ENCODE results near the gene TMEM11. TPM values are rescaled to one million over a fixed set of nuclear protein-coding genes. Genes with fewer than 3 reads are reported as not detected.
"Not testable (repeated sequence)": the region's sequence is repeated elsewhere in the genome, so short reads cannot be mapped to it uniquely, and the experiment has no call there.

The TMEM11 gene
- total RNA-seq, 1 experiment from 2014 or later = 47.6 TPM

- H3K4me3 ChIP-seq (ENCODE audit: low read depth, low read length, poor library complexity, severe bottlenecking) = no peak overlapping the region
- TF ChIP-seq CTCF (conservative IDR thresholded peaks at IDR 0.05; ENCODE audit: low read depth, low read length) = no peak
- no peak for TF ChIP-seq EZH2 (IDR thresholded peaks at IDR 0.05; ENCODE audit: borderline replicate concordance, low read depth, low read length, poor library complexity, severe bottlenecking)
- POLR2A ChIA-PET (ENCODE audit: low non-redundant PET) = no interaction called here
- no peaks in the 10 kb centered on the region for H3K27me3 ChIP-seq (replicated peaks; ENCODE audit: insufficient read depth, low read depth, low read length, poor library complexity)
- DNase-seq (ENCODE audit: low spot score) = no peak
- H3K4me1 ChIP-seq (ENCODE audit: insufficient read depth, low read length, poor library complexity, severe bottlenecking) = no peaks in the 10 kb centered on the region
- H3K9me3 ChIP-seq (ENCODE audit: low read depth, low read length, poor library complexity, severe bottlenecking) = no peaks in the 10 kb centered on the region
- H3K36me3 ChIP-seq (ENCODE audit: insufficient read depth, low read length, poor library complexity, severe bottlenecking) = peaks cover 28% of the 10 kb centered on the region
- BruUV-seq (replicated peaks) = no TSS peak
- CTCF ChIA-PET = no interaction called here
- intact Hi-C loops (cut with micrococcal nuclease; ENCODE audit: unreplicated experiment) = no loop called here
- no peak overlapping the region for H3K27ac ChIP-seq (ENCODE audit: low read depth, low read length, poor library complexity, severe bottlenecking)
Observed at GRCh38 chr17:21194226-21194625, 19.7 kb downstream of the TMEM11 start.

DNA sequence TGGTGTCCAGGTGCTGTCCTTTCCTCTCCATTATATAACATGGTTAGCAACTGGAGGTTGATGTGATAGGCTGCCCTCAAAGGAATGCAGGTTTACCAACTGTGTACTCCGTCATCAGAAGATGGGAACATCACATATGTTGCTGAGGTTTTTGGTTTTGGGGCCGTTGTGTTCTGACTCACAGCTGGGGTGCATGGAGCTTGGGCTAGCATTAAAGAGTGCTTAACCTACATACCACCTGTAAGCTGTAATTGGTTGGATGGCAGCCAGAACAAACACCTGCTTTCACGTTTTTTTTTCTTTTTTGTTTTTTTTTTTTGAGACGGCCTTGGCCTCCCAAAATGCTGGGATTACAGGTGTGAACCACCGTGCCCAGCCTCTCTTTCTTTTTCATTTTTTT is 20.9 kb downstream of the TMEM11 start:
- BruUV-seq (replicated peaks) = no TSS peak
- ChIA-PET CTCF (interaction anchor here (0.6 kb wide), 1 partner anchor 94 kb away, joined by 3 read pairs; no protein-coding TSS in a partner anchor), POLR2A (ENCODE audit: low non-redundant PET) (no interaction called here)
- TF ChIP-seq CTCF (conservative IDR thresholded peaks at IDR 0.05; ENCODE audit: low read depth, low read length) (no peak), EZH2 (IDR thresholded peaks at IDR 0.05; ENCODE audit: borderline replicate concordance, low read depth, low read length, poor library complexity, severe bottlenecking) (no peak)
- no peak overlapping the region for H3K4me3 ChIP-seq (ENCODE audit: low read depth, low read length, poor library complexity, severe bottlenecking)
- no peaks in the 10 kb centered on the region for H3K4me1 ChIP-seq (ENCODE audit: insufficient read depth, low read length, poor library complexity, severe bottlenecking)
- peaks cover 20% of the 10 kb centered on the region for H3K36me3 ChIP-seq (ENCODE audit: insufficient read depth, low read length, poor library complexity, severe bottlenecking)
- no peak for DNase-seq (ENCODE audit: low spot score)
- H3K27ac ChIP-seq (ENCODE audit: low read depth, low read length, poor library complexity, severe bottlenecking) = no peak overlapping the region
- intact Hi-C loops (cut with micrococcal nuclease; ENCODE audit: unreplicated experiment) = no loop called here
- H3K27me3 ChIP-seq (replicated peaks; ENCODE audit: insufficient read depth, low read depth, low read length, poor library complexity) = no peaks in the 10 kb centered on the region
- H3K9me3 ChIP-seq (ENCODE audit: low read depth, low read length, poor library complexity, severe bottlenecking) = no peaks in the 10 kb centered on the region

- CTCF ChIA-PET = interaction anchor here (0.6 kb wide), 1 partner anchor 93 kb away, joined by 3 read pairs; no protein-coding TSS in a partner anchor
- H3K4me1 ChIP-seq (ENCODE audit: insufficient read depth, low read length, poor library complexity, severe bottlenecking); H3K27ac ChIP-seq (ENCODE audit: low read depth, low read length, poor library complexity, severe bottlenecking); BruUV-seq (replicated peaks); intact Hi-C loops (cut with micrococcal nuclease; ENCODE audit: unreplicated experiment); H3K4me3 ChIP-seq (ENCODE audit: low read depth, low read length, poor library complexity, severe bottlenecking); DNase-seq (ENCODE audit: low spot score); H3K27me3 ChIP-seq (replicated peaks; ENCODE audit: insufficient read depth, low read depth, low read length, poor library complexity); H3K9me3 ChIP-seq (ENCODE audit: low read depth, low read length, poor library complexity, severe bottlenecking); POLR2A ChIA-PET (ENCODE audit: low non-redundant PET): not testable (repeated sequence)
- H3K36me3 ChIP-seq (ENCODE audit: insufficient read depth, low read length, poor library complexity, severe bottlenecking) = peaks cover 14% of the 10 kb centered on the region
Observed at GRCh38 chr17:21192414-21192813, 21.5 kb downstream of the TMEM11 start.

DNA sequence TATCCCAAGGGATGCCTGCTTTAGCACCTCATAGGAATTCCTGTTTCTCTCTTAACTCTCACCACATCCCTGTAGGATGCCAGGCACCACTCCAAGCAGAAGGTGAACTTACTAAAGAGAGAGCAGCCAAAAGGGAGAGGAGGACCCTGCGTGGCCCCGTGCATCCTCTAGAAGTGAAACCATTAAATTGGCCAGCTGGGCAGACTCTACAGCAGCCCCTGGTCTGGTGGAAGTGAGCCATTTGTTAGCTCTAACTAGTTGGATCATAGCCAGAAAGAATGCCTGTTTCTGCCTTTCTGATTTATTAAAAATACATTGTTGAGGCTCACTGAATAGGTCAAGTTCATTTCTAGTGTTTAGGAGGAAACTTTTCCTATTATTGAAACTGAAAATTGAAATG is 22.3 kb downstream of the TMEM11 start:
- BruUV-seq (replicated peaks) = no TSS peak
- Histone ChIP-seq H3K27me3 (replicated peaks; ENCODE audit: insufficient read depth, low read depth, low read length, poor library complexity) (no peaks in the 10 kb centered on the region), H3K4me3 (ENCODE audit: low read depth, low read length, poor library complexity, severe bottlenecking) (no peak overlapping the region), H3K9me3 (ENCODE audit: low read depth, low read length, poor library complexity, severe bottlenecking) (no peaks in the 10 kb centered on the region), H3K36me3 (ENCODE audit: insufficient read depth, low read length, poor library complexity, severe bottlenecking) (peaks cover 7% of the 10 kb centered on the region), H3K27ac (ENCODE audit: low read depth, low read length, poor library complexity, severe bottlenecking) (no peak overlapping the region), H3K4me1 (ENCODE audit: insufficient read depth, low read length, poor library complexity, severe bottlenecking) (no peaks in the 10 kb centered on the region)
- POLR2A ChIA-PET (ENCODE audit: low non-redundant PET) = no interaction called here
- CTCF ChIA-PET = no interaction called here
- intact Hi-C loops (cut with micrococcal nuclease; ENCODE audit: unreplicated experiment) = no loop called here
- no peak for TF ChIP-seq CTCF (conservative IDR thresholded peaks at IDR 0.05; ENCODE audit: low read depth, low read length)
- TF ChIP-seq EZH2 (IDR thresholded peaks at IDR 0.05; ENCODE audit: borderline replicate concordance, low read depth, low read length, poor library complexity, severe bottlenecking) = no peak
- no peak for DNase-seq (ENCODE audit: low spot score)
